SK-N-SH (cell line): Measurements from ENCODE around the gene YTHDC2. TPM values are rescaled to one million over a fixed set of nuclear protein-coding genes. Genes with fewer than 3 reads are reported as not detected.

ENCODE experiments used
- CTCF ChIA-PET: fragments of 300-600, 350-600 bp; formaldehyde crosslinking; extraction: SDS; loops from one replicate; lab custom pipeline; 2021; lab: Yijun Ruan, JAX
- POLR2A ChIA-PET: fragments of 350-600 bp; sonication (Branson Sonifier 250); formaldehyde crosslinking; extraction: SDS; loops from one replicate; lab custom pipeline; 2020; ENCODE audit warnings: antibody characterized with exemption, inconsistent platforms; lab: Yijun Ruan, JAX
- DNase-seq: peaks from one replicate; pipeline ENCODE4 v3.0.0; 2012
- H2AFZ ChIP-seq: fragments of 200-600 bp; sonication (generic); 2 replicates; pipeline ENCODE4 v1.8.1; 2016; ENCODE audit warnings: antibody characterized with exemption, mild to moderate bottlenecking, low read depth
- H3F3A ChIP-seq: fragments of 200-600 bp; sonication (generic); replicated peaks from 2 replicates; pipeline ENCODE3; 2016; ENCODE audit warnings: antibody characterized with exemption, mild to moderate bottlenecking; ENCODE audit not compliant: insufficient read depth
- H3K27ac ChIP-seq, 2 experiments: fragments of 200-500 bp in 1 of 2; fragments of 200-600 bp in 1 of 2; sonication (Bioruptor generic) in 1 of 2; sonication (generic), shearing (Covaris generic) in 1 of 2; 2 replicates each; pipeline versions ENCODE4 v1.5.1 to v1.6.1; 2014 to 2016; ENCODE audit warnings: low read depth in 2 of 2, inconsistent platforms in 1 of 2, low read length in 1 of 2, mild to moderate bottlenecking in 1 of 2, mixed read lengths in 1 of 2
- H3K27me3 ChIP-seq: fragments of 200-600 bp; sonication (generic), shearing (Covaris generic); 2 replicates; pipeline ENCODE4 v1.6.1; 2016; ENCODE audit warnings: mixed run types; ENCODE audit not compliant: insufficient read depth
- H3K36me3 ChIP-seq, 2 experiments: fragments of 200-500 bp in 1 of 2; fragments of 200-600 bp in 1 of 2; sonication (Bioruptor generic) in 1 of 2; sonication (generic) in 1 of 2; replicated peaks in 1 of 2; 2 replicates each; pipeline versions ENCODE3 to v1.5.1; 2014 to 2016; ENCODE audit warnings: low read length in 1 of 2, mild to moderate bottlenecking in 1 of 2; ENCODE audit not compliant: insufficient read depth in 2 of 2, control insufficient read depth in 1 of 2
- H3K4me1 ChIP-seq, 2 experiments: fragments of 200-500 bp in 1 of 2; fragments of 200-600 bp in 1 of 2; sonication (Bioruptor generic) in 1 of 2; sonication (generic), shearing (Covaris generic) in 1 of 2; 2 replicates each; pipeline versions ENCODE4 v1.5.1 to v1.6.1; 2014 to 2016; ENCODE audit warnings: low read depth in 1 of 2, low read length in 1 of 2, mixed run types in 1 of 2; ENCODE audit not compliant: insufficient read depth in 2 of 2, control insufficient read depth in 1 of 2
- H3K4me2 ChIP-seq: fragments of 200-600 bp; sonication (generic), shearing (Covaris generic); 2 replicates; pipeline ENCODE4 v1.6.1; 2017; ENCODE audit warnings: mixed run types
- H3K4me3 ChIP-seq, 2 experiments: fragments of 200-500 bp in 1 of 2; fragments of 200-600 bp in 1 of 2; sonication (Bioruptor generic) in 1 of 2; sonication (generic), shearing (Covaris generic) in 1 of 2; 2 replicates each; pipeline versions ENCODE4 v1.5.1 to v1.8.1; 2014 to 2016; ENCODE audit warnings: low read depth in 2 of 2, inconsistent platforms in 1 of 2, low read length in 1 of 2, mild to moderate bottlenecking in 1 of 2, mixed read lengths in 1 of 2, moderate library complexity in 1 of 2
- H3K79me2 ChIP-seq: fragments of 200-600 bp; sonication (generic); 2 replicates; pipeline ENCODE4 v1.8.1; 2017; ENCODE audit warnings: mild to moderate bottlenecking; ENCODE audit not compliant: insufficient read depth
- H3K9ac ChIP-seq: fragments of 200-600 bp; sonication (generic); 2 replicates; pipeline ENCODE4 v1.6.1; 2017; ENCODE audit warnings: mixed run types
- H3K9me2 ChIP-seq: fragments of 200-600 bp; sonication (generic); 2 replicates; pipeline ENCODE4 v1.6.1; 2017; ENCODE audit warnings: mixed run types
- H3K9me3 ChIP-seq: fragments of 200-600 bp; sonication (generic); 2 replicates; pipeline ENCODE4 v1.6.1; 2017; ENCODE audit warnings: mixed run types, mild to moderate bottlenecking, moderate library complexity
- H4K20me1 ChIP-seq: fragments of 200-600 bp; sonication (generic); 2 replicates; pipeline ENCODE4 v1.6.1; 2017; ENCODE audit warnings: mild to moderate bottlenecking, mixed run types; ENCODE audit not compliant: insufficient read depth
- CHD2 ChIP-seq: fragments of 150-350 bp; IDR thresholded peaks from 2 replicates; pipeline ENCODE4 v1.6.1; 2018; ENCODE audit warnings: low read length; ENCODE audit not compliant: partially characterized antibody
- ELF1 ChIP-seq: IDR thresholded peaks from 2 replicates; pipeline ENCODE4 v1.4.0; 2012
- EP300 ChIP-seq, 2 experiments: IDR thresholded peaks; 2 replicates each; pipeline versions ENCODE4 v1.4.0 to v1.6.1; 2012; ENCODE audit warnings: borderline replicate concordance in 1 of 2, low read depth in 1 of 2, low read length in 1 of 2
- FOSL2 ChIP-seq: IDR thresholded peaks from 2 replicates; pipeline ENCODE4 v1.4.0; 2012; ENCODE audit warnings: low read depth, mild to moderate bottlenecking, moderate library complexity, borderline replicate concordance
- FOXM1 ChIP-seq: IDR thresholded peaks from 2 replicates; pipeline ENCODE4 v1.4.0; 2012; ENCODE audit warnings: low read depth, mild to moderate bottlenecking
- MEF2A ChIP-seq: IDR thresholded peaks from 2 replicates; pipeline ENCODE4 v1.4.0; 2012; ENCODE audit warnings: low read depth, borderline replicate concordance
- NFIC ChIP-seq: IDR thresholded peaks from 2 replicates; pipeline ENCODE4 v1.4.0; 2012; ENCODE audit warnings: borderline replicate concordance
- NRF1 ChIP-seq: IDR thresholded peaks from 2 replicates; pipeline ENCODE4 v1.6.1; 2012; ENCODE audit warnings: low read depth, mild to moderate bottlenecking, low read length
- RAD21 ChIP-seq: IDR thresholded peaks from 2 replicates; pipeline ENCODE4 v1.6.1; 2012; ENCODE audit warnings: mild to moderate bottlenecking, low read length
- RXRA ChIP-seq: IDR thresholded peaks from 2 replicates; pipeline ENCODE4 v1.4.0; 2012; ENCODE audit warnings: low read depth, mild to moderate bottlenecking, borderline replicate concordance
- TAF1 ChIP-seq: IDR thresholded peaks from 2 replicates; pipeline ENCODE4 v1.6.1; 2012; ENCODE audit warnings: low read depth, mild to moderate bottlenecking, low read length, moderate library complexity, borderline replicate concordance
- TCF12 ChIP-seq: IDR thresholded peaks from 2 replicates; pipeline ENCODE4 v1.4.0; 2012
- USF2 ChIP-seq: fragments of 150-350 bp; IDR thresholded peaks from 2 replicates; pipeline ENCODE4 v1.6.1; 2017; ENCODE audit warnings: antibody characterized with exemption, low read length, low read depth, borderline replicate concordance
- YY1 ChIP-seq: IDR thresholded peaks from 2 replicates; pipeline ENCODE4 v1.4.0; 2012; ENCODE audit warnings: low read depth, mild to moderate bottlenecking
- WGBS: methylation state at CpG from one replicate; pipeline ENCODE4 v1.1.6; 2017; ENCODE audit warnings: low lambda C conversion rate; 5-methylcytosine and 5-hydroxymethylcytosine counted together
- polyA plus RNA-seq, 3 experiments: library from polyadenylated mRNA; depleted of rRNA; stranded (reverse); fragments of >200 nt; gene quantifications; 2 replicates each; pipeline ENCODE4 v1.2.3, GENCODE V29; 2012
- TF ChIP-seq, protein P1 (sequence below): IDR thresholded peaks from 2 replicates; pipeline ENCODE4 v1.4.0; 2012; ENCODE audit warnings: low read depth, borderline replicate concordance

YTHDC2 gene
- polyA plus RNA-seq, 1 of the 3 experiments (the other 2 are of a cell fraction): 3.5 TPM

DNA sequence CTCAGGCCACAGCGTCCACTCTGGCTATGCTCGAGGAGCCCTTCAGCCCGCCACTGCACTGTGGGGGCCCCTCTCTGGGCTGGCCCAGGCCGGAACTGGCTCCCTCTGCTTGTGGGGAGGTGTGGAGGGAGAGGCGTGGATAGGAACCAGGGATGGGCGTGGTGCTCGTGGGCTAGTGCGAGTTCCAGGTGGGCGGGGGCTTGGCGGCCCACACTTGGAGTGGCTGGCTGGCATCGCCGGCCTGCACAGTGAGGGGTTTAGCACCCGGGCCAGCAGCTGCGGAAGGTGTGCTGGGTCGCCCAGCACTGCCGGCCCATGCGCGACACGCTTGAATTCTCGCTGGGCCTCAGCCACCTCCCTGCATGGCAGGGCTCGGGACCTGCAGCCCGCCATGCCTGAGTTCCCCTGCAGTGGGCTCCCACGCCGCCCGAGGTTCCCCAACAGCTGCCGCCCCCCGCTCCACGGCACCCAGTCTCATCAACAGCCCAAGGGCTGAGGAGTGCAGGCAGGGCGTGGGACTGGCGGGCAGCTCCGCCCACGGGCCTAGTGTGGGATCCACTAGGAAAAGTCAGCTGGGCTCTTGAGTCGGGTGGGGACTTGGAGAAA lies 103.8 kb downstream of the YTHDC2 start:
- Histone ChIP-seq H4K20me1 (no peaks in the 10 kb centered on the region), H2AFZ (no peak overlapping the region), H3K79me2 (no peaks in the 10 kb centered on the region), H3K9ac (no peak overlapping the region), H3K9me3 (no peaks in the 10 kb centered on the region), H3K36me3 (no peaks in the 10 kb centered on the region), H3K4me2 (no peak overlapping the region), H3K9me2 (no peaks in the 10 kb centered on the region), H3K27ac (no peak overlapping the region), H3K27me3 (no peaks in the 10 kb centered on the region), H3K4me1 (peaks cover 0 to under 1% of the 10 kb centered on the region in 2 experiments; a peak in 1 of 4 replicates), H3F3A (no peaks in the 10 kb centered on the region), H3K4me3 (no peak overlapping the region)
- DNase-seq: no peak
- POLR2A ChIA-PET: no interaction called here
- CTCF ChIA-PET: interaction anchor here (1.2 to 3.4 kb wide), 3 partner anchors 11 to 47 kb away, joined by 3 to 15 read pairs (median 5); no protein-coding TSS in a partner anchor
- TF ChIP-seq RAD21 (no peak), USF2 (no peak), ELF1 (no peak), NRF1 (no peak), TCF12 (no peak), FOXM1 (no peak), MEF2A (no peak), EP300 (IDR thresholded peaks at IDR 0.05; ENCODE audit: borderline replicate concordance in 1 of 2, low read depth in 1 of 2, low read length in 1 of 2) (no peak), CHD2 (no peak), YY1 (no peak), RXRA (no peak), FOSL2 (no peak)
- TF ChIP-seq, protein P1, sequence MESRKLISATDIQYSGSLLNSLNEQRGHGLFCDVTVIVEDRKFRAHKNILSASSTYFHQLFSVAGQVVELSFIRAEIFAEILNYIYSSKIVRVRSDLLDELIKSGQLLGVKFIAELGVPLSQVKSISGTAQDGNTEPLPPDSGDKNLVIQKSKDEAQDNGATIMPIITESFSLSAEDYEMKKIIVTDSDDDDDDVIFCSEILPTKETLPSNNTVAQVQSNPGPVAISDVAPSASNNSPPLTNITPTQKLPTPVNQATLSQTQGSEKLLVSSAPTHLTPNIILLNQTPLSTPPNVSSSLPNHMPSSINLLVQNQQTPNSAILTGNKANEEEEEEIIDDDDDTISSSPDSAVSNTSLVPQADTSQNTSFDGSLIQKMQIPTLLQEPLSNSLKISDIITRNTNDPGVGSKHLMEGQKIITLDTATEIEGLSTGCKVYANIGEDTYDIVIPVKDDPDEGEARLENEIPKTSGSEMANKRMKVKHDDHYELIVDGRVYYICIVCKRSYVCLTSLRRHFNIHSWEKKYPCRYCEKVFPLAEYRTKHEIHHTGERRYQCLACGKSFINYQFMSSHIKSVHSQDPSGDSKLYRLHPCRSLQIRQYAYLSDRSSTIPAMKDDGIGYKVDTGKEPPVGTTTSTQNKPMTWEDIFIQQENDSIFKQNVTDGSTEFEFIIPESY: no peak
- WGBS: 65% methylated on average over 8 of the region's 33 CpGs

GRCh38 chr5:113632996-113633395 lies 119.5 kb downstream of the YTHDC2 start:
- H3K27me3 ChIP-seq: no peaks in the 10 kb centered on the region; the same call in 1 of the 2 replicates
- ChIA-PET POLR2A (no interaction called here), CTCF (interaction anchor here (1.0 to 1.5 kb wide), 2 partner anchors 21 to 31 kb away, joined by 4 to 6 read pairs; no protein-coding TSS in a partner anchor)
- no peaks in the 10 kb centered on the region for H3F3A ChIP-seq
- no peaks in the 10 kb centered on the region for H3K36me3 ChIP-seq
- no peaks in the 10 kb centered on the region for H3K9me3 ChIP-seq
- H3K4me1 ChIP-seq: no peaks in the 10 kb centered on the region
- H3K79me2 ChIP-seq: no peaks in the 10 kb centered on the region
- H4K20me1 ChIP-seq: no peaks in the 10 kb centered on the region
- TF ChIP-seq ELF1 (no peak), TAF1 (no peak), NFIC (no peak)
- no peak overlapping the region for H2AFZ ChIP-seq
- H3K9ac ChIP-seq: no peak overlapping the region
- no peak overlapping the region for H3K4me2 ChIP-seq
- H3K9me2 ChIP-seq: no peaks in the 10 kb centered on the region
- H3K27ac ChIP-seq: no peak overlapping the region
- no peak overlapping the region for H3K4me3 ChIP-seq
- no peak for DNase-seq
